Activated CD4-positive, alpha-beta T cell treated with anti-CD3 and anti-CD28 coated beads, Interleukin-2, amount 50 U/mL, for 16 hours (primary cell): ENCODE measurements around the gene RBMY1E.
"Not testable (repeated sequence)": the region's sequence is repeated elsewhere in the genome, so short reads cannot be mapped to it uniquely, and the experiment has no call there.

Experiments
- DNase-seq: peaks from one replicate; pipeline ENCODE4 v3.0.0-alpha.2; 2020

Gene RBMY1E

DNA sequence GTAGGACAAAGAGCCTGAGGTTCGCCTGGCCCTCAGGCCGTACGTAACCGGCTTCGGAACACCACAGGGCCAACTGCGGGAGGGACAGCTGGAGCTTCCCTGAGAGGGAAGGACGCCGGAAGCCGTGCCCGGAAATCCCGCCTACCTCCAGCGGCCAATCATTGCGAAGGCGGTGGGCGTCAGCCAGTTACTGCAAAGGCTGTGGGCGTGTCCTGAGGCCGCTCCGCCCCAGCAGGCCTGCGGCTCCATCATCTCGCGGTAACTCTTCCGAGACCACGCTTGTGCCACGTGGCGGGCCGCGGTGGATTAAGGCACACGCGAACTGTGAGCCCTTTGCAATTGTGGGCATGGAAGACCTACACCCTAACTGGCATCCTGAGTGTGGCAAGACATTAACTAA, at the start of gene RBMY1E:
Gene RBMY1E, minus strand, starts transcription at position 101 of the 400 bp plus-strand sequence. CDS start 1,978 bp downstream, outside the sequence.
- DNase-seq: not testable (repeated sequence)

DNA sequence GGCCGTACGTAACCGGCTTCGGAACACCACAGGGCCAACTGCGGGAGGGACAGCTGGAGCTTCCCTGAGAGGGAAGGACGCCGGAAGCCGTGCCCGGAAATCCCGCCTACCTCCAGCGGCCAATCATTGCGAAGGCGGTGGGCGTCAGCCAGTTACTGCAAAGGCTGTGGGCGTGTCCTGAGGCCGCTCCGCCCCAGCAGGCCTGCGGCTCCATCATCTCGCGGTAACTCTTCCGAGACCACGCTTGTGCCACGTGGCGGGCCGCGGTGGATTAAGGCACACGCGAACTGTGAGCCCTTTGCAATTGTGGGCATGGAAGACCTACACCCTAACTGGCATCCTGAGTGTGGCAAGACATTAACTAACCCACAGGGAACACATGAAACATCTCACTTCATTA, 23.4 kb downstream of the RBMY1E start, which contains the start of gene RBMY1D:
Gene RBMY1D, minus strand, starts transcription at position 101 of the 400 bp plus-strand sequence. CDS start 2,013 bp downstream, outside the sequence.
- not testable (repeated sequence) for DNase-seq

- not testable (repeated sequence) for DNase-seq
Measured at GRCh38 chrY:21869407-21870076, 48.3 kb downstream of the RBMY1E start.
